GM18505 (cell line): ENCODE data around the gene LRRFIP1.
A peak's percentile ranks its signal among the peaks of the same experiment; 100 is the strongest.

Experiments used
- ATAC-seq: cut with Tn5 transposase; IDR thresholded peaks from one replicate; pipeline ENCODE4 v1.9.1; 2021; ENCODE audit not compliant: unreplicated experiment
- POLR2A ChIP-seq: IDR thresholded peaks from 4 replicates; pipeline ENCODE4 v1.6.1; 2011; ENCODE audit warnings: borderline replicate concordance; ENCODE audit not compliant: insufficient read depth, insufficient read length; ENCODE audit errors: extremely low read depth

Gene LRRFIP1

DNA sequence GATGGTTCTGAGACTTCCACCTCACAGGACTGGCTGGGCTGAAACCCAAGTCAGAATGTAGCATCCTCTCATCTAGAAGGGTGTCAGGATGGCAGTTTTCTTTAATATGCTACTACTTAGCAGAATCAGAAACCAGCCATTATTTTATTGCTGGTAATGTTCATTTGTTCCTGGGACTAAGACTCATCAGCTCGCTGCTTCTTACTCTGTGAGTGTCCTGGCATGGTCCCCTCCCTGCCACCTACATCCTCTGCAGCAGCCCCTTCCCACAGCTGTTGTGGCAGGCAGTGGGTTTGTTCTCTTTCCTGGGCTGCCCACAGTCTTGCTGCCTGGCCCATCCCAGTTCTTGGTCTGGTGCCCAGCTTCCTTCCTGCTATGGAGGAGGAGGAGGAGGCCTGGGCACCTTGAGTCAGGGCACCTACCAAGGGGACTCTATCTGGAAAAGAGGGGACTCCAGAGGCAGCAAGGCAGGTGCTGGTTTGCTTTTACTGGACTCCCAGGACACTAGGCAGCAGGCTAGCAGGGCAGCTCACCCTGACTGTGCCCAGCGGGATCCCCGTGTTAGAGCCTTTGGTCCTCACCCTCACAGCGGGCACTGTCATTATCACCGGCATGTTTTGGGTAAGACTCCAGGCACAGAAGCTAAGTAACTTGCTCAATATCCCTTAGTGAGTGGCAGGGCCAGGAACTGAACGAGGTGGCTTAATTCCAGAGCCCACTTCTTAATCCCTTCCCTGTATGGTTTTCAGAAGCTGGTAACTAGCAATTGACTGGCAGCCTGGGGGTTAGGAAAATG lies 62.1 kb downstream of the LRRFIP1 start:
- no peak for TF ChIP-seq POLR2A
- ATAC-seq = no peak

DNA sequence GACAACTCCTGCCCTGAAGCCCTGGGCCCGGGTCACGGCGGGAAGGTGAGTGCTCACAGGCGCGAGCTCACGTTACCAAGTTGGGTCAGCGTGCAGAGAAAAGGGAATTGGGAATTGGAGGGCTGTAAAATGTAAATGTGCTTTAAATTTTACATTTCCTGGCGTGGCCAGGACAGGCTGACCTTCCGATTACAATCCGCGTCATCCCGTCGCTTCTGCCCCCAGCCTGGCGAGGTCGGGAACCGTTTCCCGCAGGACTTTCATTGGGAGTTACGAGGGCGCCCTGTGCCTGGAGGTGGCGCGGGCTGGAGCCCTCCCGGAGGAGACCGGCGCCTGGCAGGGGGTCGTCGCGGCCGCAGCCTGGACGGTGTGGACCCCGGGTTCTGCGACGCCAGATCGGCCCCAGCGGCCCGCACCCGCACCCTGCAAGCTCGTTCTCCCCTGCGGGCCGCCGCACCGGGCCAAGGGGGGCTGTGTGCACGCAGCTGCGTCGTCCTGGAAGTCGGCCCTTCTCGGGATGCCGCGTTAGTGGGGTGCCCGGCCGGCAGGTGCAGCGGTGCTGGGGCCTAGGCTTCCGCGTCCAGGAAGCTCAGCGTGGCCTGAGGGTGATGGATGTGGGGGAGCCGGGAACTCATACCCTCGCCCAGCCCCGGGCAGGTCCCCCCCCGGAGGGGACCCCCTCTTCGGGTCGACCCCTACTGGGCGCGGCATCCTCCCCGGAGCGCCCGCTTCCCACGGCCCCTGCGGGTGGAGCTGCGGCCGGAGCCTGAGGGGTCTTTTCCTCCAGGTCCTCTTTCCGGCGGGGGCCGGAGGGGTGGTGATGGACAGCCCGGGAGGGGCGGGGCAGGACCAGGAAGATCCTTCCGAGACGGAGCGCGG lies 63.9 kb downstream of the LRRFIP1 start:
- ATAC-seq = peak; percentile 37
- TF ChIP-seq POLR2A = peak; percentile 48

DNA sequence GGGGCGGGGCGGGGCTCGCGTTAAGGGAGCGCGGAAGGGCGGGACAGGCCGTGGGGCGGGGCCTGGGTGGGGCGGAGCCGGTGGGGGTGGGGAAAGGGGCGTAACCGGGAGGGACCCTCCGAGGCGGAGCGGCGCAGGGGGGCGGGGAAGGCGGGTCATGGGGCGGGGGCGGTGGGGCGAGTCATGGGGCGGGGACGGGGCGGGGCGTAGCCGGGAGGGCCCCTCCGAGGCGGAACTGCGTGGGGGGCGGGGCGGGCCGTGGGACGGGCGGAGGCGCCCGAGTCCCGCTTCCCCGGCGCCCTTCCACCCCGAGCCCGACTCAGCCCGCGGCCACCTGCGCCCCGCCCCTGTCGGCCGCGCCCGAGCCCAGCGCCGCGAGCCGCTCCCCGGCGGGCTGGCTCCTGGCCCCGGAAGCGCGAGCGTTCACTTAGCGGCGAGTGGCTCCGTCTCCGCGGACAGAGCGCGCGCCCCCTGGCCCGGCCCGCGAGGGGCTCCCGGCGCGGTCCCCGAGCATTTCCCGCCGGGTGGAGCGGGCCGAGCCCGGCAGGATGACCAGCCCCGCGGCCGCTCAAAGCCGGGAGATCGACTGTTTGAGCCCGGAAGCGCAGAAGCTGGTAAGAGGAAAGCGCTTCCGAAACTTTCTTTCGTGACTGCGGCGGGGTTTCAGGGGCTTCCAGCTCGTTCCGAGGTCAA lies 64.7 kb downstream of the LRRFIP1 start:
- ATAC-seq = peak; percentile 44
- TF ChIP-seq POLR2A = peak; percentile 64

- peak; percentile 0 for ATAC-seq
- TF ChIP-seq POLR2A = no peak
Observed at GRCh38 chr2:237692601-237693290, 65.4 kb downstream of the LRRFIP1 start.

- no peak for TF ChIP-seq POLR2A
- ATAC-seq = no peak
Observed at GRCh38 chr2:237693291-237693994, 66.1 kb downstream of the LRRFIP1 start.

- ATAC-seq = no peak
- no peak for TF ChIP-seq POLR2A
Observed at GRCh38 chr2:237694415-237695194, 67.2 kb downstream of the LRRFIP1 start.

- TF ChIP-seq POLR2A = no peak
- no peak for ATAC-seq
Observed at GRCh38 chr2:237695201-237695780, 67.9 kb downstream of the LRRFIP1 start.

DNA sequence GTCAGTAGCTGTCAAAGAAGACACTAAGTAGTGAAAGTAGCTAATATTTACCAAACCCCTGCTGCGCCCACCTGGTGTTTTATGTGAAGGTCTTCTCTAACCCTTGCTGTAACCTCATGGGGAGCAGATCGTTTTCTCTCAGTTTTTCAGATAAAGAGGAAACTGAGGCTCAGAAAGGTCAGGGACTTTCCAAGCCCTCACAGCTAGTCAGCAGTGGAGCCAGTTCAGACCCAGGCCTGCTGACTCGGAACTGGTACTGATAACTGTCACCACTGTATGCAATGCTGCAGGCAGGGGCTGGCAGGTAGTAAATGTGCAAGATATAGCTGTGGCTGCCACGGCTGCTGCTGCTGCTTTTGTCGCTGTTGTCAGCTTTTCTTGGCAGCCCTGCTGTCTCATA lies 69.1 kb downstream of the LRRFIP1 start:
- TF ChIP-seq POLR2A = no peak
- no peak for ATAC-seq

DNA sequence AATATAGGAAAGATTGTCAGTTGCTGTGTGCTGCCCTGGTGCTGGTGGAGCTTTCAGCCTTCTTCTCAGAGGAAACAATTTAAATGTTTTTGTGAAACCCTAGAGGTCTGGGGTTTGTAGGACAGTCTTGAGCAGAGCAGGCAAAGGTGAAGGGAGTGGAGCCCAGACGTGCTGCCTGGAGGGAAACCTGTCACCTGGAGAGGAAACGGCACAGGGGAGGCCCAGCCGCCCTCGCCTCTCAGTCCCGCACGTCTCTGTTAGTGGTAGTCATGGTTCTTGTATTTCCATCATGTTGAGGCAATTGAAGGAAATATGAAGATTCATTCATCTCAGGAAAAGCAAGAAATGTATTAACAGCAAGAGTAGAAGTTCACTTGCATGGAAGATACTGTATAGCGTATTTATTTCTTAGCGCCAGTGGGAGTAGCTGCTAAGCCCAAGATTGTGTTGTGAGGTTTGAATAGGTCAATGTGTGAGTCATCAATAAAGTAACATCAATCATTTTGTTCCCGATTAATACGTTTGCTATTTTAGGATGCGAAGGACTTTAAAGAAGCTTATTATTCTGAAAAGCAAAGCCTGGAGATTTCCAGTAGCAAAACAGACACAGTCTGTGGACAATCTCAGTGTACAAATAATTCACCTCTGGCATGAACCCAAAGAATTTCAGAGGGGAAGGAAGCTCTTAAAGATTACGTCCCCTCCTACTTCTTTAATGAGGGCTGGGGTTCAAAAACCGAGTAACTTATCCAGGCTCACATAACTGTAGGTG lies 70.4 kb downstream of the LRRFIP1 start:
- no peak for ATAC-seq
- TF ChIP-seq POLR2A = no peak

- TF ChIP-seq POLR2A = no peak
- no peak for ATAC-seq
Observed at GRCh38 chr2:237698358-237698694, 70.9 kb downstream of the LRRFIP1 start.
